Omental fat pad (tissue), 4 donors: ENCODE measurements around the gene BORCS5. TPM values are rescaled to one million over a fixed set of nuclear protein-coding genes. Genes with fewer than 3 reads are reported as not detected.

ENCODE experiments used
- ATAC-seq: fragments of 150-250 bp; one replicate; pipeline ENCODE4 v1.9.1; 2016; ENCODE audit warnings: mild to moderate bottlenecking, moderate library complexity; ENCODE audit not compliant: low FRiP score
- DNase-seq: peaks from one replicate; pipeline ENCODE4 v3.0.0-alpha.2; 2019; ENCODE audit warnings: low spot score
- total RNA-seq, 4 donors: library from RNA; depleted of rRNA; stranded (reverse); fragments of >200 nt; gene quantifications; one replicate each; pipeline ENCODE4 v1.1.0, GENCODE V29; 2016
- TF ChIP-seq, protein P1 (sequence below), 3 donors: fragments of 450-650 bp; IDR thresholded peaks; one replicate each; pipeline ENCODE4 v1.5.1; 2016 to 2017; ENCODE audit warnings: antibody characterized with exemption in 3 of 3, mild to moderate bottlenecking in 3 of 3, moderate library complexity in 2 of 3

The BORCS5 gene
- total RNA-seq, 4 donors from 2014 or later: 11.4 to 17.1 (median 15.7) TPM

- ATAC-seq (no peak), DNase-seq (no peak)
- TF ChIP-seq, protein P1, sequence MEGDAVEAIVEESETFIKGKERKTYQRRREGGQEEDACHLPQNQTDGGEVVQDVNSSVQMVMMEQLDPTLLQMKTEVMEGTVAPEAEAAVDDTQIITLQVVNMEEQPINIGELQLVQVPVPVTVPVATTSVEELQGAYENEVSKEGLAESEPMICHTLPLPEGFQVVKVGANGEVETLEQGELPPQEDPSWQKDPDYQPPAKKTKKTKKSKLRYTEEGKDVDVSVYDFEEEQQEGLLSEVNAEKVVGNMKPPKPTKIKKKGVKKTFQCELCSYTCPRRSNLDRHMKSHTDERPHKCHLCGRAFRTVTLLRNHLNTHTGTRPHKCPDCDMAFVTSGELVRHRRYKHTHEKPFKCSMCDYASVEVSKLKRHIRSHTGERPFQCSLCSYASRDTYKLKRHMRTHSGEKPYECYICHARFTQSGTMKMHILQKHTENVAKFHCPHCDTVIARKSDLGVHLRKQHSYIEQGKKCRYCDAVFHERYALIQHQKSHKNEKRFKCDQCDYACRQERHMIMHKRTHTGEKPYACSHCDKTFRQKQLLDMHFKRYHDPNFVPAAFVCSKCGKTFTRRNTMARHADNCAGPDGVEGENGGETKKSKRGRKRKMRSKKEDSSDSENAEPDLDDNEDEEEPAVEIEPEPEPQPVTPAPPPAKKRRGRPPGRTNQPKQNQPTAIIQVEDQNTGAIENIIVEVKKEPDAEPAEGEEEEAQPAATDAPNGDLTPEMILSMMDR (IDR thresholded peaks at IDR 0.05): no peak
These were observed 93.2 kb downstream of the BORCS5 start for GRCh38 chr12:12450043-12450471.

DNA sequence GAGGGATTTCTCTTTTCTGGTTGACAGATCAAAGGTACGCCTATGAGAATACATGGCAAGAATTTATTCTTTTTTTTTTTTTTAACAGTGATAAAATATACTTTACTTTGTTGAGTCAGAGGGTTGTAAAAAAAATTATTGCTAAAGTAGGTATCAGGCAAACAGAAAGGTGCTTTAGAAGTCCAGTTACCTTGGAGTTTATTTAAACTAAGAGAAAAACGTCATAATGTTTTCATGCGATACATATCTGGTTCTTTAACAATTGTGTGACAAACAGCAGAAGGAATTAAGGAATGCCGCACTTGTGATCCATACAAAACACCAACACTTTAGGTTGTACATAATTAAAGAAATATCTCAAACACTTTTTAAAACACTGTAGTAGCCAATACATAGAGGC, 94.2 kb downstream of the BORCS5 start:
- TF ChIP-seq, protein P1 (IDR thresholded peaks at IDR 0.05): no peak
- no peak for DNase-seq
- no peak for ATAC-seq

DNA sequence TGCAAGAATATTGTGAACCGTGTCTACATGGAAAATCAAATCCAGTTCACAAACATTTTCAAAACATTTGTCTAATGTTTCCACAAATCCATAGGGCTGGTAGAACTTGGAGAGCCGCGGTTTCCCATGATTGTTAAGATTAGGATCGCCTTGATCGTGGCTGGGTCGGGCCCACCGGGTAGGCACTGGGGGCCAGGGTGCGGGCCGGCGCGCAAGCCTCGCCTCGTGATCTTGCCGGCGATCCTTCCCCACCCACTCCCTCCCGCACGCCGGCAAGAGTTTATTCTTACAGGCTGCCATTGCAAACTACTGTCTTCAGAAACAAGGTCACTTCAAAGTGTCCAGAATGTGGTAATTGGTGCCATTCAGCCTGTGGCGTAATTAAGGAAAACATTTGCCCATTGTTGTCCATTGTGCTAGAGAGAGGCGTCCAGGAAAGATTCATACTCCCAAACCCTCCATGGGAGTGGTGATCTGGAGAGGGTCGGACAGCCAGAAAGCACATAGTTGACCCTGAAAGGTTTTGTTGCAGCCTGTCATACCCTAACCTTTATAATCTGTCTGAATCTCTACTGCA, 95.5 kb downstream of the BORCS5 start:
- ATAC-seq: no peak
- no peak for DNase-seq
- TF ChIP-seq, protein P1 (IDR thresholded peaks at IDR 0.05): no peak

DNA sequence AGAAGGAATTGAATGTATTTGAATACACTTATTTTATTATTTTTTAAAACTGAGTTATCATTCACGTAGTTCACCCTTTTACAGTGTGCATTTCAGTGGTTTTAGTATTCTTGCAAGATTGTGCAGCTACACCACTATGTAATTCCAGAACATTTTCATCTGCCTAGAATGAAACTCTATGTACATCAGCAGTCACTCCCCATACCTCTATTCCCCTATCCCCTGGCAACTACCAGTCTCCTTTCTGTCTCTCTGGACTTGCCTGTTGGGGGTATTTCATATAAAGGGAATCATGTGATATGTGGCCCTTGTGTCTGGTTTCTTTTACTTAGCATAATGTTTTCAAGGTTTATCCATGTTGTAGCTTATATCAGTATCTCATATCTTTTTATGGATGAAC, 96.8 kb downstream of the BORCS5 start:
- ATAC-seq (no peak), DNase-seq (no peak)
- TF ChIP-seq, protein P1 (IDR thresholded peaks at IDR 0.05): no peak

DNA sequence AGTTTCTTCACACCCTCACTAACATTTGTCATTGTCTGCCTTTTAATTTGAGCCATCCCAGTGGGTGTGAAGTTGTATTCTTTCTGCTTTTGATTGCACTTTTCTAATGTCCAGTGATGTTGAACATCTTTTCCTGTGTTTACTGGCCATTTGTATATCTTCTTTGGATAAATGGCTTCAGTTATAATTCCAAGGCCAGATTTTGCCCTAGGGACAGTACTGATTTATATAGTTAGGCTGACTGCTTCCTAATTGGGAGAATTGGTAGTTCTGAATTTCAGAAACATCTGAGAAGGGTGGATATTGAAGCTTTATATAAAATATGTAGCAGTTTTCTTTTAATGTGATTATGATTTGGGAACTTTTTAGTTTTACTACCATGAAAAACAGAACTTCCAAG, 97.4 kb downstream of the BORCS5 start:
- no peak for DNase-seq
- TF ChIP-seq, protein P1 (IDR thresholded peaks at IDR 0.05): no peak
- no peak for ATAC-seq

GRCh38 chr12:12456637-12457036, 99.8 kb downstream of the BORCS5 start:
- TF ChIP-seq, protein P1 (IDR thresholded peaks at IDR 0.05): no peak

More at GRCh38 chr12:12456637-12457036, 99.8 kb downstream of the BORCS5 start:
- ATAC-seq: no peak
- no peak for DNase-seq
